HG02588 (cell line): ENCODE measurements around the gene CAMK2N2.
A peak's percentile ranks its signal among the peaks of the same experiment; 100 is the strongest.

ENCODE experiments used
- ATAC-seq: cut with Tn5 transposase; IDR thresholded peaks from one replicate; pipeline ENCODE4 v1.9.1; 2021; ENCODE audit warnings: mild to moderate bottlenecking, moderate library complexity; ENCODE audit not compliant: unreplicated experiment

Gene CAMK2N2

GRCh38 chr3:184241141-184241446 lies 20.3 kb downstream of the CAMK2N2 start:
- ATAC-seq, result no peak

GRCh38 chr3:184240384-184241140 lies 20.8 kb downstream of the CAMK2N2 start:
- no peak for ATAC-seq

GRCh38 chr3:184239708-184240107 lies 21.6 kb downstream of the CAMK2N2 start:
- no peak for ATAC-seq

- no peak for ATAC-seq
Observed at GRCh38 chr3:184239221-184239620, 22.1 kb downstream of the CAMK2N2 start.

- ATAC-seq, result no peak
Observed at GRCh38 chr3:184238246-184238818, 23.0 kb downstream of the CAMK2N2 start.

- no peak for ATAC-seq
Observed at GRCh38 chr3:184237807-184238206, 23.5 kb downstream of the CAMK2N2 start.

GRCh38 chr3:184237211-184237610 lies 24.1 kb downstream of the CAMK2N2 start:
- no peak for ATAC-seq

GRCh38 chr3:184236636-184237035 lies 24.7 kb downstream of the CAMK2N2 start:
- no peak for ATAC-seq

- ATAC-seq, result no peak
Observed at GRCh38 chr3:184236033-184236410, 25.3 kb downstream of the CAMK2N2 start.

- ATAC-seq, result no peak
Observed at GRCh38 chr3:184235381-184236032, 25.8 kb downstream of the CAMK2N2 start.

GRCh38 chr3:184234671-184235380 lies 26.5 kb downstream of the CAMK2N2 start:
- ATAC-seq, result no peak

- no peak for ATAC-seq
Observed at GRCh38 chr3:184234224-184234623, 27.1 kb downstream of the CAMK2N2 start.

GRCh38 chr3:184233127-184233843 lies 28.1 kb downstream of the CAMK2N2 start:
- no peak for ATAC-seq

- ATAC-seq, result no peak
Observed at GRCh38 chr3:184231671-184232070, 29.7 kb downstream of the CAMK2N2 start.

GRCh38 chr3:184230603-184231528 lies 30.5 kb downstream of the CAMK2N2 start:
- ATAC-seq, result no peak

GRCh38 chr3:184230081-184230602 lies 31.2 kb downstream of the CAMK2N2 start:
- ATAC-seq, result no peak

GRCh38 chr3:184229394-184230080 lies 31.8 kb downstream of the CAMK2N2 start, which contains the start of gene VWA5B2:
Gene VWA5B2, plus strand, starts transcription at chr3:184229585. Its CDS starts 944 bp downstream, at chr3:184230529.
- peak; percentile 77 for ATAC-seq

- no peak for ATAC-seq
Observed at GRCh38 chr3:184228376-184229137, 32.8 kb downstream of the CAMK2N2 start.
